Measurements from ENCODE around the gene MTRF1L.

DNA sequence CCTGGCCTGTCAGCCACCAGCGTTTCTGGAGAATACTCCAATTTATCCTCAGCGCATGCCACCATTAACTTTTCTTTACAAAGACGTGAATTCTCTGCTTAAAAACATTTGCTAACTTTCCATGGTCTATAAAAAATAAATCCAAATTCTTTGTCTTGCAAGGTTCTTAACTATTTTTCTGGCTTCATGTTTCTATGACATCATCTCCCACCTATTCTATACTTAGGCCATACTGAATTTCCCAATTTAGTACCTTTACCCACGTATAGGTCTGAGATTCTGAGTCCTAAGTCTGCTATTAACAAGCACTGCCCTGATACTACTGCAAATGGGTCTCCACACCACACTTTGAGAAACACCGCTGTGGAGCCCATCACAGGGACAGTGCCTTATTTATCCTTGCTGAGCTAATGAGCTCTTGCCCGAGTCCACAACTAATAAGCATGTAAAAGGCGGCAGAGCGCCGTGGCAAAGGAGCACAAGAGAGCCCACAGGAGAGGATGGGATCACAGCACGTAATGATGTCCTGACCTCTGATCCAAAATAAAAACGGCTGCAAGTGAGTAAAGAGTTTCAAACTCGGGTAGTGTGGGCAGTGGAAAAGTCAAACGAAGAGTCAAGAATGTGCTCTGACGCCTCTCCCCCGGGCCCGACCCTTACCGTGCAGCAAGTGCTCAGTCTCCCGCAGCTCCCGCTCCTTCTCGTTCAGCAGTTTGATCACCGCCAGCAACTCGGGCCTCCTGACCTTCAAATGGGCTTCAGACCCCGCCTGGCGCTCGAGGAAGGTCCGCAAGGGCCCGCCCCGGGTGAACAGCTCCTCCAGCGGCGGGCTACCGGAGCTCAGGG lies 519 bp downstream of the MTRF1L start:
- TF ChIP-seq POLR2A (IDR thresholded peaks at IDR 0.05; ENCODE audit: low read depth, low read length) = no peak
- peak; percentile 7; the same call in 1 of the 2 replicates for TF ChIP-seq POLR2AphosphoS5 (IDR thresholded peaks at IDR 0.05; ENCODE audit: low read depth, low read length)
